GM19351 (cell line): Measurements from ENCODE around the gene DNAAF8.

ENCODE experiments used
- ATAC-seq: cut with Tn5 transposase; IDR thresholded peaks from one replicate; pipeline ENCODE4 v1.9.1; 2021; ENCODE audit warnings: mild to moderate bottlenecking, moderate library complexity; ENCODE audit not compliant: unreplicated experiment

DNAAF8 gene

DNA sequence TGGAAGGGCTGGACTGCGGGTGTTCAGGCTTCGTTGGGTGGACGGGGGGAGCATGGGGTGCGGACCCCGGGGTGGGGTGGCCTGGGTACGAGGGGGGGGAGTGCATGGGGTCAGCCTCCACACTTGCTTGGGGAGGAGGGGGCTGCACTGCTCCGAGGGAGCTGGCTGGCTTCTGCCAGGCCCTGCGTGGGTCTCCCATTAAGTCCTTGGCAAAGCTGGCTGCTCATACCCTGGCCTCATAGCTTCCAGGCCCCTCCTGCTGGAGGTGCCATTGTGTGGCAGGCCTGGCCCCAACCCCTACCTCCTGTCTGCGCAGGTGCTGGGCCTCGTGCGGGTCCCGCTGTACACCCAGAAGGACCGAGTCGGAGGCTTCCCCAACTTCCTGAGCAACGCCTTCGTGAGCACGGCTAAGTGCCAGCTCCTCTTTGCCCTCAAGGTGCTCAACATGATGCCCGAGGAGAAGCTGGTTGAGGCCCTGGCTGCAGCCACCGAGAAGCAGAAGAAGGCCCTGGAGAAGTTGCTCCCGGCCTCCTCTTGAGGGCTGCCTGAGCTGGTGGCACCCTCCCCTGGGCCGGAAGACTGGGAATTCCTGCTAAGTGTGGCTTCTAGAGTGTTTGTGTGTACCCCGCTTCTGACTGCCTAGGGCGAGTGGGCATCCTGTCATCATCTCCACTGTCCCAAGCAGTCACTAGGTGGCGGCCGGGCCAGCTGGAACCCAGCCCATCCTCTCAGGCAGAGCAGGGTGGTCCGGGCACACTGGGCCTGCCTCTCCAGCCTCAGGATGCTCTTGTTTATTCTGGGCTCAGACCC, 39.5 kb upstream of the DNAAF8 start:
- ATAC-seq: no peak

- ATAC-seq: no peak
Observed at GRCh38 chr16:4695473-4696171, 38.7 kb upstream of the DNAAF8 start.

GRCh38 chr16:4696172-4696904, 38.0 kb upstream of the DNAAF8 start:
- ATAC-seq: no peak

GRCh38 chr16:4696905-4697847, 37.2 kb upstream of the DNAAF8 start:
- ATAC-seq: no peak

DNA sequence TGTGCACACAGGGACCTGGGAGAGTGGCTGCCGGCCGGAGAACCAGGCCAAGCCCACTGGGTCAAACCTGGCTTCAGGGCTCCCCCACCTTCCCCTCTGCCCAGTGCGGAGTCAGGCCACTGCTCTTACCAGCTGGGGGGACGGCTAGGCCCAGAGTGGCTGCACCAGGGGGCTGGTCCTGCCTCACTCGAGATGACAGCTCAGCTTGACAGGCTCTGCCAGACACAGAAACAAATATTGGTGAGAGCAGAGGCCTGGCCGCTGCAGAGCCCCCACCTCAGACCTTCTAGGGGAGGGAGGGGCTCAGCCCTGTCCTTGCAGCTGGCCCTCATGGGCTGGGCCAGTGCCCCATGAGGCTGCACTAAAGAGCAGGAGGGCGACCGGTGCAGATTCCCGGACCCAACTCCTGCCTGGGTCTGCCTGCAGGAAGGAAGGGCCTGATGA, 36.5 kb upstream of the DNAAF8 start:
- no peak for ATAC-seq

DNA sequence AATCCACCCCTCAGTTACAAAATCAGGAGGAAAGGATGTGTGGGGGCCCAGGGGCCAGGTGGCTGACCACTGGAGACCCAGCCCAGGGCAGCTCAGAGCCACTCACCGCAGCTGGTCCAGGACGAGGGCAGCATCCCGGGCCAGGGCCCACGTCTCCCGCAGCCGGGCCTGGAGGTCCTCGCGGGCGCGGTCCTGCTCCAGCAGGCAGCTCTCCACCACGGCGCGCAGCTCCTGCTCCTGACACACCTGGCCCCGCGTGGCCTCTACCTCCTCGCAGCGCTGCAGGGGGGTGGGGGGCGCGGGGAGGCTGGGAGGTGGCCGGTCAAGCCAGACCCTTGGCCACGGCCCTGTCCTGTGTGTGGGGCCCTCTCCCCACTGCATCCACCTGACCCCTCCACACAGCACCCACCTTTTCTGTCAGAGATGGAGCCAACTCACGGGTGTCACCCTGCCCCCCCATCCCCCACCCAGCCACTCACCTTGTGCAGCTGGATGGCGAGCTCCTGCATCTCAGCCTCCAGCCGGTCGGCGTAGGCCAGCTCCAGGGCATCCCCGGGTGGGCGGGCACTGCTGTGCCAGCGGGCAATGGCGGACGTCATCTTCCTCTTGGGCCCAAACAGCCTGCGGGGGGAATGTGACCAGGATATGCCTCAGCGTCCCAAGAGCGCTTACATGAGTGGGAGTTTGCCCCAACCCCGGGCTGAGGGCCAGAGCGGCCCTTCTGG, 35.9 kb upstream of the DNAAF8 start:
- no peak for ATAC-seq

DNA sequence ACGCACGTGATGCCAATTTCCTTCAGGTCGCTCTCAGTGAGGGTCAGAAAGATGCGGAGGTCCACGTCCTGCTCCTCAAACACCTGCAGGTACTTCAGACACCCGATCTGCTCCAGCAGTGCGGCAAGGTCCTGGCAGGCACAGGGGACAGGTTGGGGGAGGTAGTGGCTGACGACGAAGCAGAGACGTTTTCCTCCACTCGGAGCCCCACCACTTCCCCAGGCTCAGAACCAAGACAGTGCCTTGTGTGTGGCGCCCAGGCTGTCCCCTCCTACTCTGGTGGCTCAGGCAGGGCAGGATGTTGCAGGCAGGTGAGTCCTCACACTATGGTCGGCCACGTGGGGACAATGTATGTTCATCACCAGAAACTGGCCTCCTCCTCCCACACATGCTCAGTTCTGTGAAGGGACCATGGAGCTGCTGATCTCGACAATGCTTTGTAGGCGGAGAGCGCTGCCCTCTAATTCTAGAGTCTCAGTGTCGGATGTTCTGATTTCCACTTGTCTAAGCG, 35.2 kb upstream of the DNAAF8 start:
- no peak for ATAC-seq

DNA sequence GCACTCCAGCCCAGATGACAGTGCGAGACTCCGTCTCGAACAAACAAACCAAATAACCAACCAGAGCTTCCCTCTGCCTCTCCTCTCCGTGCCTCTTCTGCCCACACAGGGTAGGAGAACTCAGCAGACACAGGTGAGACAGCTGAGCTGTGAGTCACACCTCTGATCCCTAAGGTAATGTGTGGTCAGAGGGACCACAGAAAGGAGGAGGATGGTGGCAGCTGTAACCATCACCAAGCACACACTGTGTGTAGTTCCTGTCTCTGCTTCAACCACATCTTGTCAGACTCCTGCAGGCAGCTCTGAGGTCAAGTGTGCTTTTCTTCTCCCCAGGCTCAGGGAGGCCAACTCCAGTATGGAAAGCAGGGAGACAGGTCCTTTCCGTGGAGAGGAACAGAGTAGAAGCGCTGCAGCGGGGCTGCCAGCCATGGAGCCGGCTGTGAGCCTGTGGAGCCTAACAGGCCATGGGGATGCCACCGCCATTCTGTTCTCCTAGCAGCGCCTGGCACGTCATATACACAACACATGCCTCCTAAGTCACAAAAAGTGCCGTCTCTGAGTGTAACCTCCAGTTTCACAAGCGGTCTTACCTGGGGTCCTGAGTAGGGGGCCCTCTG, 33.8 kb upstream of the DNAAF8 start:
- ATAC-seq: no peak

DNA sequence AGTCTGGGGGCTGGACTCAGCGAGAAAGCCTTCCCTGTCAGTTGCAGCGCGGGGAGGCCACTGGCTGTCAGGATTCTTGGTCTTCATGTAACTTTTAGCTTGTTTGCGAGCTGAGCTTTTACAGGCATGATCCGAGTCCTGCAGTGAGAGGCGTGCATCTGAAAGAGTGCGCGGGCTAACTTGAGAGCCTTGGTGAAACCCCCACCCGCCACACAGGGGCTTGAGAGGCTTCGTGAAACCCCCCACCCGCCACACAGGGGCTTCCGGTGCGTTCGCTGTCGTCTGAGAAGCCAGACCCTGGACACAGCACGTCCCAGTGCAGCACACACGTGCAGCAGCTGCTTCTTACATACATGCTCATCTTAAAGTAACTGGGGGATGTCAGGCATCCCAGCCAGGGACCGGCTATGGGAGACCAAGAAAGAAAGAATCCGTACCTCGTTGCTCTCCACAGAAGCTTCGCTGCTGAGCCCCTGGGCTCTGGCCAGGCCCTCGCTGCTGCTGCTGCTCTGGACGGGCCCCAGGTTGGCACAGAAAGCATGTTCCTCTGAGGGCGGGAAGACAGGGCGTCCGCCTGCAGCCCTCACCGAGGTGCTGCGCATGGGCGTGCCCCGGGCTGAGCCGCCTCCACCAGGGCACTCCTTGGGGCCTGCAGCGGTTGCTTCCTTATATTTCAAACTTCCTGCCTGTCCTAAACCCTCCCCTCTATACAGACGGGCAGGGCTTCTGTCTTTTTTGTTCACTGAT, 33.2 kb upstream of the DNAAF8 start:
- no peak for ATAC-seq

DNA sequence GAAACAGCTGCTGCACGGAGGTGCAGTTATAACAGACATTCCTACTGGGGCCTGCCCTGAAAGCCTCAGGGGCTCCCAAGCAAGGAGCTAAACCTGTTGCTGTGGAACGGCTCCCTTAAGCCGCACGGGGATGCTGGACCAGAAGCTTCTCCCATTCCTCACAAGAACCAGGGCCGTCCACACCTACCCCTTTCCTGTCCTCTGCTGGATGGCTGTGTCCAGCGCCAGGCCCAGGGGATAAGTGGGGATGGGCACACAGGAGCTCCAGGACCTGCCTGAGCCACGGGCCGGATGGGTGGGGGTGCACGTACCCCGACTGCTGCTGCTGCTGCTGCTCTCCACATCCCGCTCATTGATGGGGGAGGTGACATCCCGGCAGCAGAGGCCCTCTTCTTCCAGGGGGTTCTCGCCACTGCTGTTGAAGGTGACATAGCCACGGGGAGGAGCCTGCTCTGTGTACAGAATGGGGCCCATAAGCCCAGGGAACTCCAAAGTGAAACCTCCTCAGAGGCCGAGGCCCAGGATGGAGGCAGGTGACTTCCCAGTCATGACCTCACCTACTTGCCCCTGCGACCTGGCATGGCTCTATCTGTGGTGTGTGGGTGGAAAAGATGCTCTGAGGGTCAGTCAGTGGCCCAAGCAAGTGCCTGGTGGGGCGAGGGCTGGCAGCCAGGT, 32.4 kb upstream of the DNAAF8 start:
- no peak for ATAC-seq

DNA sequence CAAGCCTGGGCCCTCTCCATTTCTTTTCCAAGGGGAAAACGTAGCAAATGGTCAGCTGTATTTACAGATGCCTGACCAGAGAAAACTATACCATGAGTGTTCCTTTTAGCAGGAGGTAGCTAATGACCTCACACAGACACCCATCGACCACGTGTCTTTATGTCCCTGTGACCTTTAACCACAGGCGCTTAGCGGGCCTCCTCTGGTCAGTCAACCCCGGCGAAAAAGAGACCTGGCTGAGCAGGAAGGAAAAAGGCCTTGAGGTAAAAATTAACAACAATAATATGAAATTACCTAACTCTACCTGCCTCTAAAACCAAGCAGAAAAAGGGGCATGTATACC, 31.9 kb upstream of the DNAAF8 start:
- no peak for ATAC-seq

- ATAC-seq: no peak
Observed at GRCh38 chr16:4703906-4704305, 30.4 kb upstream of the DNAAF8 start.

- no peak for ATAC-seq
Observed at GRCh38 chr16:4704491-4704890, 29.8 kb upstream of the DNAAF8 start.

GRCh38 chr16:4704913-4705312, 29.4 kb upstream of the DNAAF8 start:
- no peak for ATAC-seq

- no peak for ATAC-seq
Observed at GRCh38 chr16:4706871-4707270, 27.5 kb upstream of the DNAAF8 start.

DNA sequence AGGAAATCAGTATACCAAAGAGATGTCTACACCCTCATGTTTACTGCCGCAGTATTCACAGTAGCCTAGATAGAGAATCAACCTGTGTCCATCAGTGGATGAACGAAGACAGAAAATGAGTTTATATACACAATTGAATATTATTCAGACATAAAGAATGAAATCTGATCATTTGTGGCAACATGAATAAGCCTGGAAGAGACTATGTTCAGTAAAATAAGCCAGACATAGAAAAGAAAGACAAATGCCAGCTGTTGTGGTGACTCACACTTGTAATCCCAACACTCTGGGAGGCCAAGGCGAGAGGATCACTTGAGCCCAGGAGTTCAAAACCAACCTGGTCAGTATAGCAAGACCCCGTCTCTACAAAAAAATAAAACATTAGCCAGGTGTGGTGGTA, 24.9 kb upstream of the DNAAF8 start:
- ATAC-seq: no peak

GRCh38 chr16:4713663-4714501, 20.5 kb upstream of the DNAAF8 start:
- ATAC-seq: no peak
